ENCODE measurements around the gene RAC2.

Gene RAC2

GRCh38 chr22:37187891-37188761, 55.9 kb downstream of the RAC2 start, which contains the start of gene C1QTNF6:
Gene C1QTNF6, minus strand, starts transcription at chr22:37188247. Its CDS starts 34 bp downstream, at chr22:37188213.
- no peak for DNase-seq (ENCODE audit: low spot score)

GRCh38 chr22:37187552-37187890, 56.5 kb downstream of the RAC2 start:
- DNase-seq (ENCODE audit: low spot score), result no peak

GRCh38 chr22:37186997-37187522, 57.0 kb downstream of the RAC2 start:
- no peak for DNase-seq (ENCODE audit: low spot score)

GRCh38 chr22:37186228-37186996, 57.7 kb downstream of the RAC2 start:
- DNase-seq (ENCODE audit: low spot score), result peak; percentile 85

GRCh38 chr22:37185646-37186227, 58.3 kb downstream of the RAC2 start:
- no peak for DNase-seq (ENCODE audit: low spot score)

- no peak for DNase-seq (ENCODE audit: low spot score)
Observed at GRCh38 chr22:37184816-37185541, 59.1 kb downstream of the RAC2 start.

GRCh38 chr22:37184380-37184755, 59.7 kb downstream of the RAC2 start:
- no peak for DNase-seq (ENCODE audit: low spot score)

GRCh38 chr22:37183432-37184379, 60.4 kb downstream of the RAC2 start:
- DNase-seq (ENCODE audit: low spot score), result no peak

- DNase-seq (ENCODE audit: low spot score), result no peak
Observed at GRCh38 chr22:37182949-37183245, 61.2 kb downstream of the RAC2 start.

GRCh38 chr22:37182101-37182948, 61.7 kb downstream of the RAC2 start:
- DNase-seq (ENCODE audit: low spot score), result no peak

GRCh38 chr22:37181681-37182080, 62.4 kb downstream of the RAC2 start:
- no peak for DNase-seq (ENCODE audit: low spot score)

- DNase-seq (ENCODE audit: low spot score), result no peak
Observed at GRCh38 chr22:37180531-37181231, 63.4 kb downstream of the RAC2 start.

GRCh38 chr22:37179622-37180420, 64.2 kb downstream of the RAC2 start:
- no peak for DNase-seq (ENCODE audit: low spot score)

GRCh38 chr22:37179126-37179470, 65.0 kb downstream of the RAC2 start:
- no peak for DNase-seq (ENCODE audit: low spot score)

GRCh38 chr22:37178350-37179125, 65.5 kb downstream of the RAC2 start:
- DNase-seq (ENCODE audit: low spot score), result no peak

- DNase-seq (ENCODE audit: low spot score), result no peak
Observed at GRCh38 chr22:37177755-37178154, 66.3 kb downstream of the RAC2 start.

GRCh38 chr22:37177221-37177620, 66.8 kb downstream of the RAC2 start:
- DNase-seq (ENCODE audit: low spot score), result no peak
